Measurements from ENCODE around the gene DOLPP1. TPM values are rescaled to one million over a fixed set of nuclear protein-coding genes. Genes with fewer than 3 reads are reported as not detected.

The DOLPP1 gene, protein sequence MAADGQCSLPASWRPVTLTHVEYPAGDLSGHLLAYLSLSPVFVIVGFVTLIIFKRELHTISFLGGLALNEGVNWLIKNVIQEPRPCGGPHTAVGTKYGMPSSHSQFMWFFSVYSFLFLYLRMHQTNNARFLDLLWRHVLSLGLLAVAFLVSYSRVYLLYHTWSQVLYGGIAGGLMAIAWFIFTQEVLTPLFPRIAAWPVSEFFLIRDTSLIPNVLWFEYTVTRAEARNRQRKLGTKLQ
- total RNA-seq (2022) (16.3 and 18.5 TPM in 2 replicates), Bru-seq, nascent RNA (percentile 50 among the genes with signal in this experiment), BruChase-seq, experiment 1, labeled RNA remaining after a 6-hour chase (percentile 67 among the genes with signal in this experiment), BruChase-seq, experiment 2, labeled RNA remaining after a 2-hour chase (percentile 67 among the genes with signal in this experiment)
- long read RNA-seq, transcript DOLPP1-202 (8 exons, 2,177 nt) = major isoform, 54 of 59 reads
- long read RNA-seq, partial matches to known transcripts = 2 of 59 reads
- long read RNA-seq, other reads (novel, unspliced or antisense) = 2 of 59 reads

DNA sequence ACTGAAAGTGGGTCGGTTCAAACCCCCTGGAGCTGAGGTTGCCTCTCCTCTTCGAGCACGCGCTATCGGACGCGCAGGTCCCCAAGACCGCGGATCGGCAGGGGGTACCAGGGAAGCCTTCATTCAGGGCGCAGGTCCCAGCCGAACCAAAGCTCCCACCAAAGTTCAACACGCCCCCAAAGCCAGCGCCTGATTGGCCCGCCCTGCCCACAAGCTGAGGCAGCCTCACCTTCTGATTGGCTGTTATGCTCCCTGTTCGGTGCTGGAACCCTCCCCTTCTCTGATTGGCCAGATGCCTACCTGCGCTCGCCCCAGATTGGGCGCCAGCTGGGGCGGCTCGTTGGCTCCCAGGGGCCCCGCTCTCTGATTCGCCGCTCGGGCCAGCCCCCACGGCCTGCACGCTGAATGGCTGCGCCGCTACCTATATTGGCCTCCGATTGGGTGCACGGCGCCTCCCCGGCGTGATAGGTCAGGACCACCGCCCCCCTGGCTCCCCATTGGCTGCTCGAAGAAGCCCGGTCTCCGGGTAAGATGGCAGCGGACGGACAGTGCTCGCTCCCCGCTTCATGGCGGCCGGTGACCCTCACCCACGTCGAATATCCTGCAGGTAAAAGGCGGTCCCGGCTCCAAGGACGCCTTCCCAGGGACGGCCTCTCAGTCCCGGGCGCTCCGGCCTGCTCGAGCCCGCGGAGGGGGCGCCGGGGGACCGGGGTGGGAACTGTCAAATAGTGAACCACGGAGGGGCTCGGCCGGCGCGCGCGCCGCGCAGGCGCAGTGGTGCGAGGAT is at the start of gene DOLPP1:
Gene DOLPP1, plus strand, starts transcription at position 511 of the 787 bp plus-strand sequence. Its CDS starts 21 bp downstream, at position 532.
- DNase-seq (ENCODE audit: unreplicated experiment) = peak; percentile 99
- peak within 1 kb of the TSS; percentile 46 for H3K27ac Mint-ChIP-seq (ENCODE audit: low read depth, unreplicated experiment)
- no peaks in the 10 kb centered on the region for H3K36me3 Mint-ChIP-seq (ENCODE audit: insufficient read depth, unreplicated experiment)
- POLR2A ChIA-PET = interaction anchor here (0.7 to 2.3 kb wide), 17 partner anchors 9 to 710 kb away, joined by 3 to 10 read pairs (median 4); partner anchors contain the start of genes DOLK, MIGA2, NUP188 and PTPA
- peaks cover 10% of the 10 kb centered on the region for H3K4me1 Mint-ChIP-seq (ENCODE audit: insufficient read depth, unreplicated experiment)
- intact Hi-C loops (cut with micrococcal nuclease) = no loop called here
- BruUV-seq (replicated peaks) = no TSS peak
- H3K9me3 Mint-ChIP-seq (ENCODE audit: unreplicated experiment) = no peaks in the 10 kb centered on the region
- CTCF ChIA-PET = interaction anchor here (0.5 to 1.2 kb wide), 6 partner anchors 27 to 709 kb away, joined by 3 to 4 read pairs (median 3); no protein-coding TSS in a partner anchor
- H3K4me3 Mint-ChIP-seq (ENCODE audit: unreplicated experiment) = peak within 1 kb of the TSS; percentile 84
- TF ChIP-seq, protein P1, sequence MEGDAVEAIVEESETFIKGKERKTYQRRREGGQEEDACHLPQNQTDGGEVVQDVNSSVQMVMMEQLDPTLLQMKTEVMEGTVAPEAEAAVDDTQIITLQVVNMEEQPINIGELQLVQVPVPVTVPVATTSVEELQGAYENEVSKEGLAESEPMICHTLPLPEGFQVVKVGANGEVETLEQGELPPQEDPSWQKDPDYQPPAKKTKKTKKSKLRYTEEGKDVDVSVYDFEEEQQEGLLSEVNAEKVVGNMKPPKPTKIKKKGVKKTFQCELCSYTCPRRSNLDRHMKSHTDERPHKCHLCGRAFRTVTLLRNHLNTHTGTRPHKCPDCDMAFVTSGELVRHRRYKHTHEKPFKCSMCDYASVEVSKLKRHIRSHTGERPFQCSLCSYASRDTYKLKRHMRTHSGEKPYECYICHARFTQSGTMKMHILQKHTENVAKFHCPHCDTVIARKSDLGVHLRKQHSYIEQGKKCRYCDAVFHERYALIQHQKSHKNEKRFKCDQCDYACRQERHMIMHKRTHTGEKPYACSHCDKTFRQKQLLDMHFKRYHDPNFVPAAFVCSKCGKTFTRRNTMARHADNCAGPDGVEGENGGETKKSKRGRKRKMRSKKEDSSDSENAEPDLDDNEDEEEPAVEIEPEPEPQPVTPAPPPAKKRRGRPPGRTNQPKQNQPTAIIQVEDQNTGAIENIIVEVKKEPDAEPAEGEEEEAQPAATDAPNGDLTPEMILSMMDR (IDR thresholded peaks at IDR 0.05; ENCODE audit: unreplicated experiment) = no peak
- H3K27me3 Mint-ChIP-seq (ENCODE audit: insufficient read depth, unreplicated experiment) = no peaks in the 10 kb centered on the region

DNA sequence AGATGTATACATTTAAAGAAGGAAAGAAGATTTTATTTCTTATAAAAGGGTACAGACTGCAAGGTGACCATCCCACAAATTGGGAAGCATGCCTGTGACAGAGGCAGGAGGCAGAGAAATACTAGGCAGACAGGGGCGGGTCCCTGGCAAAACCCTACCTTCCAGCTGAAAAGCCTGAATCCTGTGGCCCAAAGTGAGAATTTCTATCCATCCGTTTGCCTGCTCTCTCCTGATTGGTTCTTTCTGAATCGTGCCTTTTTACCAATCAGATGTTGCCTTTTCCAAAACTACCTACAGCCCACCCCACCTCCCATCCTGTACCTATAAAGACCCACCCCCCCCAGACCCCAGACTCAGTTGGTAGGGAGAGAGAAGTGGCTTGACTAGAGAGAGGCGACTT is 49.4 kb upstream of the DOLPP1 start:
- DNase-seq (ENCODE audit: unreplicated experiment) = no peak
- ChIA-PET CTCF (interaction anchor here (1.2 kb wide), 1 partner anchor 39 kb away, joined by 3 read pairs; no protein-coding TSS in a partner anchor), POLR2A (interaction anchor here (0.6 kb wide), 1 partner anchor 72 kb away, joined by 3 read pairs; no protein-coding TSS in a partner anchor)
- TF ChIP-seq, protein P1 (IDR thresholded peaks at IDR 0.05; ENCODE audit: unreplicated experiment) = no peak
- Mint-ChIP-seq H3K27ac (ENCODE audit: low read depth, unreplicated experiment) (no peak overlapping the region), H3K36me3 (ENCODE audit: insufficient read depth, unreplicated experiment) (no peaks in the 10 kb centered on the region), H3K27me3 (ENCODE audit: insufficient read depth, unreplicated experiment) (no peaks in the 10 kb centered on the region), H3K4me1 (ENCODE audit: insufficient read depth, unreplicated experiment) (peaks cover 11% of the 10 kb centered on the region), H3K9me3 (ENCODE audit: unreplicated experiment) (no peaks in the 10 kb centered on the region), H3K4me3 (ENCODE audit: unreplicated experiment) (no peak overlapping the region)
- BruUV-seq (replicated peaks) = no TSS peak
- intact Hi-C loops (cut with micrococcal nuclease) = no loop called here

DNA sequence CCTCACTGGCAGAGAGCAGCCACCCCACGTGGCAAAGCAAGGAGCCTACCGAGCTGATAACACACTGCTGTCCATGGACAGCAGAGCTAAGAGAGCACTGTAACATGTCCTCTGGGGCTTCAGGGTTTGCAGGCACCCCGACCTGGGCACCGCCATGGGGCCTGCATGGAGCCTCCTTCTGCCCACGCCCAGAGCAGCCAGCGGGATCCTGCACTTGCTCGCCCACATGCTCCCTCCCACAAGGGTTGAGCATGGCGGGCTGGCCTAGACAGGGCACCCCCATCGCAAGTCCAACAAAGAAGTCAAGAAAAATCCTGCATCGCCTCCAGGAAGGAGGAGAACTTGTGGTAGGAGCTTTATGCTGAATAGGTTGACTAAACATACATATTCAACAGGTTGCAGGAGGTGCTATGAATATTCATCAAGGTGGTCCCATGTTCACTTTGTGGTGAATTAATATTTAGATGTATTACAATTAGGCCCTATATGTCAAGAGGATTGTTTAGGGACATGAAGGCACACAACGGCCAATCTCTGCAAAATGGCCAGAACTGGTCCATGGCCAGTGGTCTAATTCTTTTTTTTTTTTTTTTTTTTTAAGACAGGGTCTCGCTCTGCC is 48.3 kb upstream of the DOLPP1 start:
- ChIA-PET POLR2A (interaction anchor here (0.6 kb wide), 1 partner anchor 29 kb away, joined by 3 read pairs; no protein-coding TSS in a partner anchor), CTCF (interaction anchor here (0.8 kb wide), 1 partner anchor 27 kb away, joined by 4 read pairs; no protein-coding TSS in a partner anchor)
- Mint-ChIP-seq H3K36me3 (ENCODE audit: insufficient read depth, unreplicated experiment) (no peaks in the 10 kb centered on the region), H3K4me1 (ENCODE audit: insufficient read depth, unreplicated experiment) (peaks cover 19% of the 10 kb centered on the region), H3K4me3 (ENCODE audit: unreplicated experiment) (no peak overlapping the region), H3K27me3 (ENCODE audit: insufficient read depth, unreplicated experiment) (no peaks in the 10 kb centered on the region), H3K27ac (ENCODE audit: low read depth, unreplicated experiment) (no peak overlapping the region), H3K9me3 (ENCODE audit: unreplicated experiment) (no peaks in the 10 kb centered on the region)
- TF ChIP-seq, protein P1 (IDR thresholded peaks at IDR 0.05; ENCODE audit: unreplicated experiment) = no peak
- no TSS peak for BruUV-seq (replicated peaks)
- intact Hi-C loops (cut with micrococcal nuclease) = no loop called here
- DNase-seq (ENCODE audit: unreplicated experiment) = no peak
